Liver (tissue), 3 donors: ENCODE measurements around the gene BORCS8.

Experiments
- ATF3 ChIP-seq: IDR thresholded peaks from 2 replicates; pipeline ENCODE4 v1.6.1; 2016; ENCODE audit warnings: antibody characterized with exemption
- RXRA ChIP-seq, 2 donors: IDR thresholded peaks; 2 replicates each; pipeline ENCODE4 v1.6.1; 2017 to 2018; ENCODE audit warnings: antibody characterized with exemption in 2 of 2, mild to moderate bottlenecking in 1 of 2
- YY1 ChIP-seq: IDR thresholded peaks from 2 replicates; pipeline ENCODE4 v1.6.1; 2016; ENCODE audit warnings: antibody characterized with exemption, mild to moderate bottlenecking
- TF ChIP-seq, protein P1 (sequence below): fragments of 150-350 bp; IDR thresholded peaks from 2 replicates; pipeline ENCODE4 v1.5.1; 2017; ENCODE audit warnings: improper control_type of control experiment, low read depth, low read length; ENCODE audit not compliant: missing input control
- TF ChIP-seq, protein P2 (sequence below): IDR thresholded peaks from 2 replicates; pipeline ENCODE4 v1.6.1; 2016; ENCODE audit warnings: antibody characterized with exemption
- TF ChIP-seq, protein P3 (sequence below): IDR thresholded peaks from 2 replicates; pipeline ENCODE4 v1.6.1; 2016; ENCODE audit warnings: antibody characterized with exemption, mild to moderate bottlenecking
- donor health status: healthy.
- donor health status: healthy.

GRCh38 chr19:19212916-19213315, 21.0 kb upstream of the BORCS8 start:
- no peak for TF ChIP-seq YY1
- TF ChIP-seq, protein P1, sequence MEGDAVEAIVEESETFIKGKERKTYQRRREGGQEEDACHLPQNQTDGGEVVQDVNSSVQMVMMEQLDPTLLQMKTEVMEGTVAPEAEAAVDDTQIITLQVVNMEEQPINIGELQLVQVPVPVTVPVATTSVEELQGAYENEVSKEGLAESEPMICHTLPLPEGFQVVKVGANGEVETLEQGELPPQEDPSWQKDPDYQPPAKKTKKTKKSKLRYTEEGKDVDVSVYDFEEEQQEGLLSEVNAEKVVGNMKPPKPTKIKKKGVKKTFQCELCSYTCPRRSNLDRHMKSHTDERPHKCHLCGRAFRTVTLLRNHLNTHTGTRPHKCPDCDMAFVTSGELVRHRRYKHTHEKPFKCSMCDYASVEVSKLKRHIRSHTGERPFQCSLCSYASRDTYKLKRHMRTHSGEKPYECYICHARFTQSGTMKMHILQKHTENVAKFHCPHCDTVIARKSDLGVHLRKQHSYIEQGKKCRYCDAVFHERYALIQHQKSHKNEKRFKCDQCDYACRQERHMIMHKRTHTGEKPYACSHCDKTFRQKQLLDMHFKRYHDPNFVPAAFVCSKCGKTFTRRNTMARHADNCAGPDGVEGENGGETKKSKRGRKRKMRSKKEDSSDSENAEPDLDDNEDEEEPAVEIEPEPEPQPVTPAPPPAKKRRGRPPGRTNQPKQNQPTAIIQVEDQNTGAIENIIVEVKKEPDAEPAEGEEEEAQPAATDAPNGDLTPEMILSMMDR, result no peak
- TF ChIP-seq RXRA (IDR thresholded peaks at IDR 0.05), result no peak
- TF ChIP-seq ATF3, result no peak
- TF ChIP-seq, protein P2, sequence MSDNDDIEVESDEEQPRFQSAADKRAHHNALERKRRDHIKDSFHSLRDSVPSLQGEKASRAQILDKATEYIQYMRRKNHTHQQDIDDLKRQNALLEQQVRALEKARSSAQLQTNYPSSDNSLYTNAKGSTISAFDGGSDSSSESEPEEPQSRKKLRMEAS, result no peak
- TF ChIP-seq, protein P3, sequence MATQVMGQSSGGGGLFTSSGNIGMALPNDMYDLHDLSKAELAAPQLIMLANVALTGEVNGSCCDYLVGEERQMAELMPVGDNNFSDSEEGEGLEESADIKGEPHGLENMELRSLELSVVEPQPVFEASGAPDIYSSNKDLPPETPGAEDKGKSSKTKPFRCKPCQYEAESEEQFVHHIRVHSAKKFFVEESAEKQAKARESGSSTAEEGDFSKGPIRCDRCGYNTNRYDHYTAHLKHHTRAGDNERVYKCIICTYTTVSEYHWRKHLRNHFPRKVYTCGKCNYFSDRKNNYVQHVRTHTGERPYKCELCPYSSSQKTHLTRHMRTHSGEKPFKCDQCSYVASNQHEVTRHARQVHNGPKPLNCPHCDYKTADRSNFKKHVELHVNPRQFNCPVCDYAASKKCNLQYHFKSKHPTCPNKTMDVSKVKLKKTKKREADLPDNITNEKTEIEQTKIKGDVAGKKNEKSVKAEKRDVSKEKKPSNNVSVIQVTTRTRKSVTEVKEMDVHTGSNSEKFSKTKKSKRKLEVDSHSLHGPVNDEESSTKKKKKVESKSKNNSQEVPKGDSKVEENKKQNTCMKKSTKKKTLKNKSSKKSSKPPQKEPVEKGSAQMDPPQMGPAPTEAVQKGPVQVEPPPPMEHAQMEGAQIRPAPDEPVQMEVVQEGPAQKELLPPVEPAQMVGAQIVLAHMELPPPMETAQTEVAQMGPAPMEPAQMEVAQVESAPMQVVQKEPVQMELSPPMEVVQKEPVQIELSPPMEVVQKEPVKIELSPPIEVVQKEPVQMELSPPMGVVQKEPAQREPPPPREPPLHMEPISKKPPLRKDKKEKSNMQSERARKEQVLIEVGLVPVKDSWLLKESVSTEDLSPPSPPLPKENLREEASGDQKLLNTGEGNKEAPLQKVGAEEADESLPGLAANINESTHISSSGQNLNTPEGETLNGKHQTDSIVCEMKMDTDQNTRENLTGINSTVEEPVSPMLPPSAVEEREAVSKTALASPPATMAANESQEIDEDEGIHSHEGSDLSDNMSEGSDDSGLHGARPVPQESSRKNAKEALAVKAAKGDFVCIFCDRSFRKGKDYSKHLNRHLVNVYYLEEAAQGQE, result no peak
